Fibroblast of pulmonary artery (primary cell): Measurements from ENCODE around the gene SRCAP.

Source experiments
- DNase-seq: peaks from one replicate; pipeline ENCODE4 v3.0.0-alpha.2; 2010; ENCODE audit warnings: low read depth
- H3K4me3 ChIP-seq: replicated peaks from 2 replicates; pipeline ENCODE4 v1.5.1; 2011; ENCODE audit warnings: low read depth, mild to moderate bottlenecking, control low read depth, low read length, moderate library complexity
- TF ChIP-seq, protein P1 (sequence below): IDR thresholded peaks from 2 replicates; pipeline ENCODE4 v1.5.1; 2011; ENCODE audit warnings: mild to moderate bottlenecking, control low read depth, low read length, inconsistent platforms; ENCODE audit errors: missing control alignments

The SRCAP gene

DNA sequence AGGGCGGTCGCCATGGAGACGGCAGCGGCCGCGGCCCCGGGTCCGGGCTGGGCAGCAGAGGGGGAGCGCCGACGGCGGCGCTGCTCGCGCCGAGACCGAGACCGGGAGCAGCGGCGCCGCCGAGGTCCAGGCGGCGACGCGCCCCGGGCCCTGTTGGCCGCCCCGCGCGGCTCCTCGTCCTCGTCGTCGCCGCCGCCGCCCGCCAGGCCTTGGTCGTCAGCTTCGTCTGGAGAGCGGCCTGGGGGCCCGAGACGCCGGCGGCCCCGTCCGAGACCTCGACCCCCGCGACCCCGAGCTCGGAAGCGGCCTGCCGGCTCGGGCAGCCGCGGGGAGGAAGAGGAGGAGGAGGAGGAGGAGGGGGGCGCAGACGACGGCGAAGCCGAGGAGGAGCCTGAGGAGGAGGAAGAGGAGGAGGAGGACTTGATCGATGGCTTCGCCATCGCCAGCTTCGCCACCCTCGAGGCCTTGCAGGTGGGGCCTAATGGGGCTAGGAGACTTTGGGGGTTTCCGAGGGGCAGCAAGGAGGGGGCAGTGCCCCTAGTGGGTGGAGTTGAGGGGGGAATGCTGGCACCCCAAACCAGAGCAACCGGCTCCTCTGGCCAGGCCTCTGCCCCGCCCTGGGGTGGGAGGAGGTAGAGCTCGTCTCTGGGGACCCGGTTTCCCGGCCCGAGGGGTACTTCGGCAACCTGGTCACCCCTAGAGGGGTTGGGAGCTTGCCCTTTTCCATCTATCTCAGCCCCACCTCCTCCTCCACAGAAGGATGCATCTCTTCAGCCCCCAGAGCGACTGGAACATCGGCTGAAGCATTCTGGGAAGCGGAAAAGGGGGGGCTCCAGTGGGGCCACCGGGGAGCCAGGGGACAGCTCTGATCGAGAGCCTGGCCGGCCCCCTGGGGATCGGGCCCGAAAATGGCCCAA is 39.2 kb upstream of the SRCAP start:
- TF ChIP-seq, protein P1, sequence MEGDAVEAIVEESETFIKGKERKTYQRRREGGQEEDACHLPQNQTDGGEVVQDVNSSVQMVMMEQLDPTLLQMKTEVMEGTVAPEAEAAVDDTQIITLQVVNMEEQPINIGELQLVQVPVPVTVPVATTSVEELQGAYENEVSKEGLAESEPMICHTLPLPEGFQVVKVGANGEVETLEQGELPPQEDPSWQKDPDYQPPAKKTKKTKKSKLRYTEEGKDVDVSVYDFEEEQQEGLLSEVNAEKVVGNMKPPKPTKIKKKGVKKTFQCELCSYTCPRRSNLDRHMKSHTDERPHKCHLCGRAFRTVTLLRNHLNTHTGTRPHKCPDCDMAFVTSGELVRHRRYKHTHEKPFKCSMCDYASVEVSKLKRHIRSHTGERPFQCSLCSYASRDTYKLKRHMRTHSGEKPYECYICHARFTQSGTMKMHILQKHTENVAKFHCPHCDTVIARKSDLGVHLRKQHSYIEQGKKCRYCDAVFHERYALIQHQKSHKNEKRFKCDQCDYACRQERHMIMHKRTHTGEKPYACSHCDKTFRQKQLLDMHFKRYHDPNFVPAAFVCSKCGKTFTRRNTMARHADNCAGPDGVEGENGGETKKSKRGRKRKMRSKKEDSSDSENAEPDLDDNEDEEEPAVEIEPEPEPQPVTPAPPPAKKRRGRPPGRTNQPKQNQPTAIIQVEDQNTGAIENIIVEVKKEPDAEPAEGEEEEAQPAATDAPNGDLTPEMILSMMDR: no peak
- H3K4me3 ChIP-seq: peak overlapping the region; percentile 90
- DNase-seq: no peak

GRCh38 chr16:30660424-30661261 is 38.3 kb upstream of the SRCAP start:
- TF ChIP-seq, protein P1: no peak
- H3K4me3 ChIP-seq: peak overlapping the region; percentile 90
- DNase-seq: no peak

- TF ChIP-seq, protein P1: no peak
- H3K4me3 ChIP-seq: no peak overlapping the region
- no peak for DNase-seq
These were observed 36.5 kb upstream of the SRCAP start for GRCh38 chr16:30662449-30662848.

- TF ChIP-seq, protein P1: no peak
- DNase-seq: no peak
- H3K4me3 ChIP-seq: no peak overlapping the region
These were observed 35.9 kb upstream of the SRCAP start for GRCh38 chr16:30663038-30663437.

DNA sequence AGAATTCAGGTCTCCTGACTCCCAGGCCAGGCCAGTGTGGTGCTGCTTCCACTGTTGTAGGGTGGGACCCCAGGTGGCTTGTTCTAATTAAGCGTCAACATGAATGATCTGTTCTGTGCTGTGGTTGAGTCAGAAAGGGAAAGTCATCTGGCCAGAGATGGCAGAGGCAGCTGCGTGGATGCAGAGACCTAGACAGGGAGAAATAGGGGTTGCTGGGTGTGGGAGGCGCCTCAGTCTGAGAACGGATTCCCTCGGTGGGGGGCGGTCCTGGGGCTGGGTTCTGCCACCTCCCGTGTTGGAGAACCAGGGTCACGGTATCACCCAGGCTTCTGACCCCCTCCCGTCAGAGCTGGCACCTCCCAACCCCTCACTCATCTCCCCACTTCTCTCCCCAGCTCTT is 35.2 kb upstream of the SRCAP start:
- H3K4me3 ChIP-seq: no peak overlapping the region
- DNase-seq: no peak
- TF ChIP-seq, protein P1: no peak

GRCh38 chr16:30664616-30665109 is 34.3 kb upstream of the SRCAP start:
- TF ChIP-seq, protein P1: no peak
- DNase-seq: no peak
- H3K4me3 ChIP-seq: no peak overlapping the region
